Mesothelial cell of epicardium (in vitro differentiated cells): ENCODE results near the gene P2RY14. TPM values are rescaled to one million over a fixed set of nuclear protein-coding genes. Genes with fewer than 3 reads are reported as not detected.

Experiments used
- DNase-seq, 2 experiments: peaks; one replicate each; pipeline ENCODE4 v3.0.0; 2021; ENCODE audit warnings: low spot score in 2 of 2; ENCODE audit not compliant: unreplicated experiment in 2 of 2
- H3K27ac Mint-ChIP-seq: 2 replicates; pipeline ENCODE4 v1.8.0; 2021; ENCODE audit warnings: mixed read lengths
- H3K27me3 Mint-ChIP-seq: 2 replicates; pipeline ENCODE4 v1.8.0; 2021; ENCODE audit warnings: low read depth, mixed read lengths
- H3K36me3 Mint-ChIP-seq: 2 replicates; pipeline ENCODE4 v1.8.0; 2021; ENCODE audit warnings: mixed read lengths
- H3K4me1 Mint-ChIP-seq: 2 replicates; pipeline ENCODE4 v1.8.0; 2021; ENCODE audit warnings: mixed read lengths
- H3K4me3 Mint-ChIP-seq: 2 replicates; pipeline ENCODE4 v1.8.0; 2021; ENCODE audit warnings: mild to moderate bottlenecking, moderate library complexity, mixed read lengths
- H3K9me3 Mint-ChIP-seq: 2 replicates; pipeline ENCODE4 v1.8.0; 2021; ENCODE audit warnings: mixed read lengths
- total RNA-seq: library from RNA; stranded (reverse); gene quantifications from 3 replicates; pipeline ENCODE4 v1.2.1, GENCODE V29; 2021
- TF ChIP-seq, protein P1 (sequence below): fragments of 200-600 bp; sonication (generic); IDR thresholded peaks from one replicate; pipeline ENCODE4 v1.5.0; 2021; ENCODE audit warnings: antibody characterized with exemption; ENCODE audit not compliant: unreplicated experiment

The P2RY14 gene
- total RNA-seq, 1 donor from 2014 or later = not detected

DNA sequence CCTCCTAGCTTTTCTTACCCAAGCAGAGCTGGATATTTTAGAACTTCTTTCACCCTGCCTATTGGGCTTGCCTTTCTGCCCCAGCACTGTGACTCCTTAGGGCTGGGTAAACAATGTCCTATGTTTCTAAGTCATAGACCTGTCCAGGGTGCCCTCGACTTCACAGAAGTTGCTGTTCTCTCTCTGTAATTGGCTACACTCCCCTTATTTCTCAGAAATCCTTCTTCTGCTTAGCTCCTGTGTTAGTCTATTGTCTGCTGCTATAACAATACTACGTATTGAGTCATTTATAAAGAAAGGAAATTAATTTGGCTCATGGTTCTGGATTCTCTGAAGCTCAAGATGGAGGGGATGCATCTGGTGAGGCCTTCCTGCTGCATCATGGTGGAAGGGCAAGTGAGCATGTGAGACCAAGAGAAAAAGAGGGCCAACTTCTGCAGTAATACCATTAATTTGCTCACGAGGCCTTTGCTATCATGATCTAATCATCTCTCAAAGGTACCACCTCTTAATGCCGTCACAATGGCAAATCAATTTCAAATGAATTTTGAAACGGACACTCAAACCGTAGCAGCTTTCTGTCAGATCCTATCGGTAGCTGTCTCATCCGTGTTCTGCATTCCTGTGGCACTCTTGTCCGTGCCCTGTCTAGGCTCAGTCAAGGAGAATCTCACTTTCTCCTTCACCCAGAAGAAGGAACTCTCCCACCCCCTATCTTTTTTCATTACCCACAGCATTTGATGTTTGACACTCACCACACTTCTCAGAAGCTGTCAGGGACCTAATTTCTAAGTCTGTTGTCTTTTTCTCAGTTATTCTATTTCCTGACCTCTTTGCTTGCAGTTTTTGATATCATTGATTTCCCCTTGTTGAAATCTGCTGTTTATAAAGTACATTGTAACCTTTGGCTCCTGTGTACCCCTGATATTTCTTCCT lies 53.0 kb downstream of the P2RY14 start:
- Mint-ChIP-seq H3K27ac (no peak overlapping the region), H3K4me1 (peaks cover 30% of the 10 kb centered on the region), H3K4me3 (no peak overlapping the region), H3K9me3 (peaks cover 25% of the 10 kb centered on the region), H3K36me3 (peaks cover 27% of the 10 kb centered on the region), H3K27me3 (no peaks in the 10 kb centered on the region)
- TF ChIP-seq, protein P1, sequence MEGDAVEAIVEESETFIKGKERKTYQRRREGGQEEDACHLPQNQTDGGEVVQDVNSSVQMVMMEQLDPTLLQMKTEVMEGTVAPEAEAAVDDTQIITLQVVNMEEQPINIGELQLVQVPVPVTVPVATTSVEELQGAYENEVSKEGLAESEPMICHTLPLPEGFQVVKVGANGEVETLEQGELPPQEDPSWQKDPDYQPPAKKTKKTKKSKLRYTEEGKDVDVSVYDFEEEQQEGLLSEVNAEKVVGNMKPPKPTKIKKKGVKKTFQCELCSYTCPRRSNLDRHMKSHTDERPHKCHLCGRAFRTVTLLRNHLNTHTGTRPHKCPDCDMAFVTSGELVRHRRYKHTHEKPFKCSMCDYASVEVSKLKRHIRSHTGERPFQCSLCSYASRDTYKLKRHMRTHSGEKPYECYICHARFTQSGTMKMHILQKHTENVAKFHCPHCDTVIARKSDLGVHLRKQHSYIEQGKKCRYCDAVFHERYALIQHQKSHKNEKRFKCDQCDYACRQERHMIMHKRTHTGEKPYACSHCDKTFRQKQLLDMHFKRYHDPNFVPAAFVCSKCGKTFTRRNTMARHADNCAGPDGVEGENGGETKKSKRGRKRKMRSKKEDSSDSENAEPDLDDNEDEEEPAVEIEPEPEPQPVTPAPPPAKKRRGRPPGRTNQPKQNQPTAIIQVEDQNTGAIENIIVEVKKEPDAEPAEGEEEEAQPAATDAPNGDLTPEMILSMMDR = no peak
- no peak for DNase-seq

DNA sequence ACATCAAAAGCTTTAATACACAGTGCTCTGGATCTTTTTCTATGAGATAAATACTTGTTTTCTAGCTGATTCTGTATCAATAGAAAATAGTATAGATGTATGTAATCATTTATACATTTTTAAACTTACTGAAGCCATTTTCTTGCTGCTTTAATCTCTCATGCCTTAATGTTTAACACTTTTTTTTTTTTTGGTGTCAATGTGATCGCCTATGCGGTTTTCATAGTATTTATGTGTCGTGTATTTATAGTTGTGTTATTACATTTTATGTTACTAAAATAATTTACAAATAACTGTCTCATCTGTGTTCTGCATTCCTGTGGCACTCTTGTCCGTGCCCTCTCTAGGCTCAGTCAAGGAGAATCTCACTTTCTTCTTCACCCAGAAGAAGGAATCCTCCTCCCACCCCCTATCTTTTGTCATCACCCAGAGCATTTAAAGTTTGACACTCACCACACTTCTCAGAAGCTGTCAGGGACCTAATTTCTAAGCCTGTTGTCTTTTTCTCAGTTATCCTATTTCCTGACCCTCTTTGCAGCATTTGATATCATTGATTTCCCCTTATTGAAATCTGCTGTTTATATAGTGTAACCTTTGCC lies 54.0 kb downstream of the P2RY14 start:
- TF ChIP-seq, protein P1 = no peak
- Mint-ChIP-seq H3K27ac (no peak overlapping the region), H3K36me3 (peaks cover 30% of the 10 kb centered on the region), H3K9me3 (peaks cover 25% of the 10 kb centered on the region), H3K27me3 (no peaks in the 10 kb centered on the region), H3K4me3 (no peak overlapping the region), H3K4me1 (peaks cover 31% of the 10 kb centered on the region)
- no peak for DNase-seq

DNA sequence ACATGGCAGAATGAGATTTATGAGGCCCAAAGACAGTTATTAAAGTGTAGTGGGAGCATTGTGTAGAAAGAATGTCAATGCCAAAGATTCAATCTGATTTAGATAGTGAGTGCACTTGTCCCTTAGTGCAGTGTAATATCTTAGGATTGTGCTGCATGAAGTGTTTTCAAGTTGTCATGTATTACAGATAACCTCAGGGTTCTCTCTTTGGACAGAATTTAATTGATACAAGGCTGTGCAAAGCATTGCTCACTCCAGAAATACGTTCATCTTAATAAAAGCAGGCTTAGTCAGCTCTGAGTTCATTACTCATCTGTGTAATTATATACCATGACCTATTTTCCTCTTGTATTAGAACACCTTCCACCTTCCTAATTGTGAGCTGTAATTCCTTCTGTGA lies 59.3 kb downstream of the P2RY14 start:
- Mint-ChIP-seq H3K4me3 (no peak overlapping the region), H3K27ac (no peak overlapping the region), H3K9me3 (peaks cover 25% of the 10 kb centered on the region), H3K36me3 (peaks cover 30% of the 10 kb centered on the region), H3K4me1 (peaks cover 25% of the 10 kb centered on the region), H3K27me3 (no peaks in the 10 kb centered on the region)
- no peak for DNase-seq
- TF ChIP-seq, protein P1 = no peak

DNA sequence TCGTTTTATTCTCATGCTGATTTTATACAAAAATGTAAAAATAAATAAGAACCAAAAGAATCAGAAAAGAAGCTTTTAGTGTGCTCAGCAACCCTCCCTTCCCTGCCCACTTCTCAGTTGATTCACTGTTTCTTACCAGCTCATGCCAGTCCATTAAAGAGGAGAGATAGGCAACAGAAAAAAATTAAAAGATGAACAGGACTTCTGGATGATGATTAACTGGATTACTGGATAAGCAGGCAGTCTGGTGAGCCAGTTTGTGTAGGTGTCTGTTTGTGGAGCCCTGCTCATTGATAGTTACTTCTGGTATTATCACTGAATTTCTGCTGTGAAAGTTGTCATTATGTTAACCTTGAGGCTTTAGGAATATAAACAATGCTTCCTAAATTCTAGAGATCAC lies 60.2 kb downstream of the P2RY14 start:
- peaks cover 25% of the 10 kb centered on the region for H3K9me3 Mint-ChIP-seq
- no peaks in the 10 kb centered on the region for H3K27me3 Mint-ChIP-seq
- TF ChIP-seq, protein P1 = no peak
- H3K36me3 Mint-ChIP-seq = peaks cover 30% of the 10 kb centered on the region
- no peak for DNase-seq
- H3K27ac Mint-ChIP-seq = no peak overlapping the region
- H3K4me3 Mint-ChIP-seq = no peak overlapping the region
- peaks cover 25% of the 10 kb centered on the region for H3K4me1 Mint-ChIP-seq

DNA sequence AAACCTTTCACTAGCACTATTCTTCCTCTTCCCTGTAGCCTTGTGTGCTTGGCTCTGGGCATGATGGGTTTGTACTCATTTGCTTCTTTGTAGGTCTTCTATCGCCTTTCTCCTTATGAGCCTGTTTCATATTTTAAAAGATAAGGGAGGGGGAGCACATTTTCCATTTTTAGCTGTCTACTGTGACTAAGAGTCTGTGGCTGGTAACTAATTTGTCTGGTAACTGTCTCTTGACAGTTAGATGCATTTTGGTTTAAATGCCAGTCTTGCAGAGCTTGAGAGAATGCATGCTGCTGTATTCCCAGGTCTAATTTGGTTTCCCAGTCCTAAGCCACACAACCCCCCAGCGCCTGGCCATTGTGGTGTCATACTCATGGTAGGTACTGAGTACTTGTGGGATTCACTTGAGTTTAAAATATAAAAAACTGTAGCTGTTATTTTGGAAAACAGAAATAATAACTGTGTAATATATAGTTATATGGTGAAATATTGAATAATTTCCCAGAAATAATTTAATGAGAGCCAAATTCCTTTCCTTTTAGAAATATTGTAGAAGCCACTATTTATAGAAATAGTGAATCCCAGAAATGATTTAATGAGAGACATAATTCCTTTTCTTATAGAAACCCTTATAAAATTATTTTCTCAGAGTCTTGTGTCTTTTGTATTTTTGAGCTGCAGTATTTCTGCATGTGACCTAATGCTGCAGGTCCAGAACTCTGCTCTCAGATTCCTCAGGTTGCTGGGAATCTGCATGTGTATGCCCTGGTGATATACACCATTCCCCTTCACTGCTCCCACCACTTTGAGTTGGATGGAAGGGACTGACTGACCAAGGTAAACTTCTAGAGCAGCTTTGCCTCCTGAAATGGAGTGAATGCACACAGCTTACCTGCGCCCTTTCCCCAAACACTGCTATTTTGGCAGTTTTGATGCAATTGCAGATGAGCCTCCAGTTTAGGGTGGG lies 61.4 kb downstream of the P2RY14 start:
- no peak for DNase-seq
- H3K4me3 Mint-ChIP-seq = no peak overlapping the region
- TF ChIP-seq, protein P1 = no peak
- peak overlapping the region; percentile 10 for H3K27ac Mint-ChIP-seq
- H3K9me3 Mint-ChIP-seq = peaks cover 14% of the 10 kb centered on the region
- H3K27me3 Mint-ChIP-seq = no peaks in the 10 kb centered on the region
- peaks cover 19% of the 10 kb centered on the region for H3K36me3 Mint-ChIP-seq
- H3K4me1 Mint-ChIP-seq = peaks cover 25% of the 10 kb centered on the region
